Measurements from ENCODE around the gene SMARCA2.

Gene SMARCA2

DNA sequence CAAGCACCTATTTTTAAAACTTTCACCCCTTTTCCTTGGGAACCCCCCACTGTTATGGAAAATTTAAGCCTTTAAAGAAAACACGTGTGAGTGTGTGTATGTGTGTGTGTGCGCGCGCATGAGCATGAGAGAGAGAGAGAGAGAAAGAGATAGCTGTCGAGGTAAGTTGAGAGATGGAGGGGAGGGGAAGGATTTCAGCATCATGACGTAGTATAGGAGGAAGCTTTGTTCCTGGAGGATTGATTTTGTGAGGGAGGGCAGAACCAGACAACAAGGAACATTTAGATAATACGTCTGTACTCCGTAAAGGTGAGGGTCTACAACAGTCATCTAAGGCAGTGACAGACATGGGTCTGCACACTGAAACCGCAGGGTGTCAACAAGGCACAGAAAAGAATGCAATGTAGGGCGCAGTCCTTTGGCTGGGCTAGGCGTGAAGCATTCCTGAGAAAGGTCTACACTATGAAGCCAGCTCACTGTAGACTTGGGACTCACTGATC, 227.7 kb downstream of the SMARCA2 start:
- TF ChIP-seq TCF12 (IDR thresholded peaks at IDR 0.05; ENCODE audit: low read depth) = no peak

All from Ishikawa (cell line).